ENCODE results near the gene TNNT1. TPM values are rescaled to one million over a fixed set of nuclear protein-coding genes. Genes with fewer than 3 reads are reported as not detected.
A peak's percentile ranks its signal among the peaks of the same experiment; 100 is the strongest.

The TNNT1 gene
- polyA plus RNA-seq, 1 donor from 2014 or later = 6.2 TPM

DNA sequence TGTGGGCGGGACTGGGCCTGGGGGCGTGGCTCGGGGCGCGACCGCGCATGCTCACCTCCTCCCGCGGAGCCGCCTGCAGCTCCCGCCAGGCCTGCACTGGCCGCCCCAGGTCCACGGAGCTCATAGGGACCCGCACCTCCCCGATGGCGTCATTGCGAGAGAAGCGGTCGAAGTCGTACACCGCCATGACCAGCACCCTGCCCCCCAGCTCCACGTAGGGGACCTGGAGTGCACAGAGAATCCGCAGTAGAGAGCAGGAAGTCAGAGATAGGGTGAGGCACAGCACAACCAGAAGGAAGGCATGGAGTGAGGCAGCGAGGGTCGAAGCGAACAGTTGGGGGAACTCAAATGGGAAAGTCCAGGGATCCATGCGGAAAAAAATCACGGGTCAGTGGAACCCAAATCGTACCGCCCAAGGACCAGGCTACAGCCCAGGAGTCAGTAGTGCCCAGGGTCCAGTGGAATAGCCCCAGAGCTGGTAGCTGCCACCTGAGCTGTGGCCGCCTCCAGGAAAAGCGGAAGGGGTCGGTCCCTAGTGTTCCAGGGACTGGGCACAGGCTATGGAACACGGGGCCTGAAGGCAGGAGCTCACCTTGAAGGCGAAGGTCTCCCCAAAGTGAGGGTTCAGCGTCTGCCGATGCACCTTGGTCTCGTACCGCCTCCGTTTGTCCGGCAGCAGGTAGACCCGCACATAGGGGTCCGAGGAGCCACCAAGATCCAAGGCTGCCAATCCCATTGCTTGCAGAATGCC lies 26.3 kb upstream of the TNNT1 start:
- Histone ChIP-seq H3K27me3 (ENCODE audit: insufficient read depth, low read depth, low read length) (peaks cover 18% of the 10 kb centered on the region), H3K9me2 (ENCODE audit: insufficient read depth, low read length) (no peaks in the 10 kb centered on the region), H3K4me3 (ENCODE audit: low read length) (no peak overlapping the region), H3F3A (ENCODE audit: insufficient read depth, low read length, poor library complexity, severe bottlenecking) (no peaks in the 10 kb centered on the region), H3K9ac (ENCODE audit: low read length) (no peak overlapping the region), H3K79me2 (replicated peaks; ENCODE audit: insufficient read depth, low read length) (peaks cover 4% of the 10 kb centered on the region), H3K4me2 (ENCODE audit: low read length) (no peak overlapping the region), H2AFZ (ENCODE audit: low read depth, low read length) (no peak overlapping the region), H4K20me1 (ENCODE audit: insufficient read depth) (peaks cover 4% of the 10 kb centered on the region), H3K36me3 (ENCODE audit: insufficient read depth, low read length) (peaks cover 7% of the 10 kb centered on the region), H3K27ac (ENCODE audit: low read length) (no peak overlapping the region), H3K9me3 (ENCODE audit: low read length) (no peaks in the 10 kb centered on the region)
- no peak for TF ChIP-seq EZH2 (IDR thresholded peaks at IDR 0.05; ENCODE audit: borderline replicate concordance, insufficient read depth, low read length, poor library complexity, severe bottlenecking)
- TF ChIP-seq POLR2AphosphoS5 (IDR thresholded peaks at IDR 0.05) = peak; percentile 14

DNA sequence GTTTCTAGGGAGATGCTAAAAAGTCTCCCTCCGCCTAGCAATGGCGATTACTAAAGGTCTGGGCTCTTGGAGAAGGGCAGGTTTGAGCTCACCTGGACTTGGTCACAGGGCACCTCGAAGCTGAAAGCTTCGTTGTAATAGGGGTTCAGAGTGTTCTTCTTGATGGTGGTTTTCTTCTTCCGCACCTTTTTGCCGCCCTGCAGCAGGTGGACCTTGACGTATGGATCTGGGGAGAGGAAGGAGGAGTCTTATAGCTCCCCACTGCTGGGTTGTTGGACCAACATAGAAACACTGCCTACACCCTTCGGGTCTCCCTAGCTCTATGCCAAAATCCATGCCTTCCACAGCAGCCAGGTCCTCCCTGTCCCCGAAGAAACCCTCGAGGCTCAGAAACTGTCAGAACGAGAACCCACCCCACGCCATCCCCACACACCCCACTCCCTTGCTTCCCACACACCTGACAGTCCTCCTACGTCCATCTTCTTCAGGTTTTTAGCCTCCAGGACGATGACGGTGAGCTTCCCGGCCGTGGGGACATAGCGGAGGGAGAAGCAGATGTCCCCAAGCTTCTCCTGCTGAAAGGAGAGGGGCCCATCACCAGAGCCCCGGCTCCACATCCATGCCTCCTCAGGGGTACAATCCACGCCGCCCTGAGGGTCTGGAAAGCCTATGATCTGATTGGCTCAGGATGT lies 25.6 kb upstream of the TNNT1 start:
- no peak overlapping the region for H3K27ac ChIP-seq (ENCODE audit: low read length)
- peaks cover 7% of the 10 kb centered on the region for H3K36me3 ChIP-seq (ENCODE audit: insufficient read depth, low read length)
- H3K27me3 ChIP-seq (ENCODE audit: insufficient read depth, low read depth, low read length) = peaks cover 18% of the 10 kb centered on the region
- no peak overlapping the region for H2AFZ ChIP-seq (ENCODE audit: low read depth, low read length)
- H3K9me3 ChIP-seq (ENCODE audit: low read length) = no peaks in the 10 kb centered on the region
- H3K9me2 ChIP-seq (ENCODE audit: insufficient read depth, low read length) = no peaks in the 10 kb centered on the region
- peaks cover 4% of the 10 kb centered on the region for H4K20me1 ChIP-seq (ENCODE audit: insufficient read depth)
- no peak for TF ChIP-seq RAD21 (conservative IDR thresholded peaks at IDR 0.05)
- TF ChIP-seq EZH2 (IDR thresholded peaks at IDR 0.05; ENCODE audit: borderline replicate concordance, insufficient read depth, low read length, poor library complexity, severe bottlenecking) = no peak
- TF ChIP-seq, protein P1, sequence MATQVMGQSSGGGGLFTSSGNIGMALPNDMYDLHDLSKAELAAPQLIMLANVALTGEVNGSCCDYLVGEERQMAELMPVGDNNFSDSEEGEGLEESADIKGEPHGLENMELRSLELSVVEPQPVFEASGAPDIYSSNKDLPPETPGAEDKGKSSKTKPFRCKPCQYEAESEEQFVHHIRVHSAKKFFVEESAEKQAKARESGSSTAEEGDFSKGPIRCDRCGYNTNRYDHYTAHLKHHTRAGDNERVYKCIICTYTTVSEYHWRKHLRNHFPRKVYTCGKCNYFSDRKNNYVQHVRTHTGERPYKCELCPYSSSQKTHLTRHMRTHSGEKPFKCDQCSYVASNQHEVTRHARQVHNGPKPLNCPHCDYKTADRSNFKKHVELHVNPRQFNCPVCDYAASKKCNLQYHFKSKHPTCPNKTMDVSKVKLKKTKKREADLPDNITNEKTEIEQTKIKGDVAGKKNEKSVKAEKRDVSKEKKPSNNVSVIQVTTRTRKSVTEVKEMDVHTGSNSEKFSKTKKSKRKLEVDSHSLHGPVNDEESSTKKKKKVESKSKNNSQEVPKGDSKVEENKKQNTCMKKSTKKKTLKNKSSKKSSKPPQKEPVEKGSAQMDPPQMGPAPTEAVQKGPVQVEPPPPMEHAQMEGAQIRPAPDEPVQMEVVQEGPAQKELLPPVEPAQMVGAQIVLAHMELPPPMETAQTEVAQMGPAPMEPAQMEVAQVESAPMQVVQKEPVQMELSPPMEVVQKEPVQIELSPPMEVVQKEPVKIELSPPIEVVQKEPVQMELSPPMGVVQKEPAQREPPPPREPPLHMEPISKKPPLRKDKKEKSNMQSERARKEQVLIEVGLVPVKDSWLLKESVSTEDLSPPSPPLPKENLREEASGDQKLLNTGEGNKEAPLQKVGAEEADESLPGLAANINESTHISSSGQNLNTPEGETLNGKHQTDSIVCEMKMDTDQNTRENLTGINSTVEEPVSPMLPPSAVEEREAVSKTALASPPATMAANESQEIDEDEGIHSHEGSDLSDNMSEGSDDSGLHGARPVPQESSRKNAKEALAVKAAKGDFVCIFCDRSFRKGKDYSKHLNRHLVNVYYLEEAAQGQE (IDR thresholded peaks at IDR 0.05; ENCODE audit: borderline replicate concordance) = no peak
- TF ChIP-seq MXI1 (conservative IDR thresholded peaks at IDR 0.05; ENCODE audit: poor library complexity, severe bottlenecking) = no peak
- TF ChIP-seq, protein P2, sequence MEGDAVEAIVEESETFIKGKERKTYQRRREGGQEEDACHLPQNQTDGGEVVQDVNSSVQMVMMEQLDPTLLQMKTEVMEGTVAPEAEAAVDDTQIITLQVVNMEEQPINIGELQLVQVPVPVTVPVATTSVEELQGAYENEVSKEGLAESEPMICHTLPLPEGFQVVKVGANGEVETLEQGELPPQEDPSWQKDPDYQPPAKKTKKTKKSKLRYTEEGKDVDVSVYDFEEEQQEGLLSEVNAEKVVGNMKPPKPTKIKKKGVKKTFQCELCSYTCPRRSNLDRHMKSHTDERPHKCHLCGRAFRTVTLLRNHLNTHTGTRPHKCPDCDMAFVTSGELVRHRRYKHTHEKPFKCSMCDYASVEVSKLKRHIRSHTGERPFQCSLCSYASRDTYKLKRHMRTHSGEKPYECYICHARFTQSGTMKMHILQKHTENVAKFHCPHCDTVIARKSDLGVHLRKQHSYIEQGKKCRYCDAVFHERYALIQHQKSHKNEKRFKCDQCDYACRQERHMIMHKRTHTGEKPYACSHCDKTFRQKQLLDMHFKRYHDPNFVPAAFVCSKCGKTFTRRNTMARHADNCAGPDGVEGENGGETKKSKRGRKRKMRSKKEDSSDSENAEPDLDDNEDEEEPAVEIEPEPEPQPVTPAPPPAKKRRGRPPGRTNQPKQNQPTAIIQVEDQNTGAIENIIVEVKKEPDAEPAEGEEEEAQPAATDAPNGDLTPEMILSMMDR (IDR thresholded peaks at IDR 0.05; ENCODE audit: poor library complexity, severe bottlenecking) = no peak
- no peak for TF ChIP-seq POLR2AphosphoS5 (IDR thresholded peaks at IDR 0.05)
- TF ChIP-seq TAF1 (IDR thresholded peaks at IDR 0.05; ENCODE audit: low read depth) = no peak
- TF ChIP-seq EP300 (conservative IDR thresholded peaks at IDR 0.05; ENCODE audit: poor library complexity, severe bottlenecking) = no peak
- no peak for TF ChIP-seq SMC3 (conservative IDR thresholded peaks at IDR 0.05; ENCODE audit: poor library complexity)
- peaks cover 4% of the 10 kb centered on the region for H3K79me2 ChIP-seq (replicated peaks; ENCODE audit: insufficient read depth, low read length)
- H3F3A ChIP-seq (ENCODE audit: insufficient read depth, low read length, poor library complexity, severe bottlenecking) = no peaks in the 10 kb centered on the region
- no peak overlapping the region for H3K9ac ChIP-seq (ENCODE audit: low read length)
- no peak overlapping the region for H3K4me2 ChIP-seq (ENCODE audit: low read length)
- H3K4me3 ChIP-seq (ENCODE audit: low read length) = no peak overlapping the region

Measured in neural cell (in vitro differentiated cells).